Calu3 (cell line): Measurements from ENCODE around the gene ASTN1. TPM values are rescaled to one million over a fixed set of nuclear protein-coding genes. Genes with fewer than 3 reads are reported as not detected.

Experiments
- BruUV-seq: library from RNA; stranded (reverse); fragments of 400-500 nt; replicated peaks from 2 replicates; lab custom pipeline; 2021; lab: Mats Ljungman, UMichigan
- CTCF ChIA-PET: fragments of 300-600 bp; sonication (Branson Sonifier 250); formaldehyde crosslinking; loops from one replicate; lab custom pipeline; 2022; ENCODE audit warnings: antibody characterized with exemption; lab: Charles Lee
- DNase-seq: peaks from one replicate; pipeline ENCODE4 v3.0.0; 2022
- H3K27ac Mint-ChIP-seq: one replicate; pipeline ENCODE4 v1.8.0; 2022; ENCODE audit warnings: mixed read lengths; ENCODE audit not compliant: unreplicated experiment
- H3K27me3 Mint-ChIP-seq: one replicate; pipeline ENCODE4 v1.8.0; 2022; ENCODE audit warnings: mixed read lengths; ENCODE audit not compliant: unreplicated experiment
- H3K36me3 Mint-ChIP-seq: one replicate; pipeline ENCODE4 v1.8.0; 2022; ENCODE audit warnings: mild to moderate bottlenecking, moderate library complexity, mixed read lengths; ENCODE audit not compliant: insufficient read depth, unreplicated experiment
- H3K4me1 Mint-ChIP-seq: one replicate; pipeline ENCODE4 v1.8.0; 2022; ENCODE audit warnings: mild to moderate bottlenecking, low read depth, mixed read lengths; ENCODE audit not compliant: unreplicated experiment
- H3K4me3 Mint-ChIP-seq: one replicate; pipeline ENCODE4 v1.8.0; 2022; ENCODE audit warnings: mild to moderate bottlenecking, low read depth, moderate library complexity, mixed read lengths; ENCODE audit not compliant: unreplicated experiment
- H3K9me3 Mint-ChIP-seq: one replicate; pipeline ENCODE4 v1.8.0; 2022; ENCODE audit warnings: low read depth, mixed read lengths; ENCODE audit not compliant: unreplicated experiment
- intact Hi-C: fragments of 100-400 bp; cut with micrococcal nuclease; formaldehyde crosslinking; loops from one replicate; pipeline ENCODE4 v1.10.0; 2022; ENCODE audit not compliant: unreplicated experiment
- total RNA-seq: library from RNA; stranded (reverse); gene quantifications from 2 replicates; pipeline ENCODE4 v1.2.3, GENCODE V29; 2022
- TF ChIP-seq, protein P1 (sequence below): fragments of 200-600 bp; IDR thresholded peaks from one replicate; pipeline ENCODE4 v1.8.0; 2022; ENCODE audit warnings: antibody characterized with exemption; ENCODE audit not compliant: unreplicated experiment

The ASTN1 gene
- total RNA-seq, 1 experiment from 2014 or later = not detected

- Mint-ChIP-seq H3K4me3 (no peak overlapping the region), H3K27ac (no peak overlapping the region), H3K9me3 (no peaks in the 10 kb centered on the region), H3K4me1 (no peaks in the 10 kb centered on the region), H3K36me3 (no peaks in the 10 kb centered on the region), H3K27me3 (peaks cover 53% of the 10 kb centered on the region)
- no TSS peak for BruUV-seq
- CTCF ChIA-PET = no interaction called here
- no peak for DNase-seq
- TF ChIP-seq, protein P1, sequence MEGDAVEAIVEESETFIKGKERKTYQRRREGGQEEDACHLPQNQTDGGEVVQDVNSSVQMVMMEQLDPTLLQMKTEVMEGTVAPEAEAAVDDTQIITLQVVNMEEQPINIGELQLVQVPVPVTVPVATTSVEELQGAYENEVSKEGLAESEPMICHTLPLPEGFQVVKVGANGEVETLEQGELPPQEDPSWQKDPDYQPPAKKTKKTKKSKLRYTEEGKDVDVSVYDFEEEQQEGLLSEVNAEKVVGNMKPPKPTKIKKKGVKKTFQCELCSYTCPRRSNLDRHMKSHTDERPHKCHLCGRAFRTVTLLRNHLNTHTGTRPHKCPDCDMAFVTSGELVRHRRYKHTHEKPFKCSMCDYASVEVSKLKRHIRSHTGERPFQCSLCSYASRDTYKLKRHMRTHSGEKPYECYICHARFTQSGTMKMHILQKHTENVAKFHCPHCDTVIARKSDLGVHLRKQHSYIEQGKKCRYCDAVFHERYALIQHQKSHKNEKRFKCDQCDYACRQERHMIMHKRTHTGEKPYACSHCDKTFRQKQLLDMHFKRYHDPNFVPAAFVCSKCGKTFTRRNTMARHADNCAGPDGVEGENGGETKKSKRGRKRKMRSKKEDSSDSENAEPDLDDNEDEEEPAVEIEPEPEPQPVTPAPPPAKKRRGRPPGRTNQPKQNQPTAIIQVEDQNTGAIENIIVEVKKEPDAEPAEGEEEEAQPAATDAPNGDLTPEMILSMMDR = no peak
- intact Hi-C loops = no loop called here
These were observed 333.4 kb downstream of the ASTN1 start for GRCh38 chr1:176831150-176831549.

DNA sequence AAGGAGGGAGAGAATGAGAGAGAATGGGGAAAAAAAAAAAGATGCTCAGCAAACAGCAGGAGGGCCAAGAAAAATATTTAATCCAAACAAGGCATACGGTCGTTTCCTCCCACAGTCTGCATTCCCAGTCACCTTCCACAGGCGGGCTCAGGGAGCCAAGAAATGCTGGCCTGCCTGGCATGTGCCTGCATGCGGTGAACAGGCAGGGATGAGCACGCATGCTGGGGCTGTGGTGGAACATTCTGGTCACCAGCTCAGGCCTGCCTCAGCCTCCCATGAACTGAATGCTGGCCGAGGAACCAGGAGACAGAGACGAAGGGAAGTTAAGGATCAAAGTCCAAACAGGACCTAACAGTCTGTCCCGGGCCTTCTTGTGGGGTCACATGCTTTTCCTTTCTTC is 335.3 kb downstream of the ASTN1 start:
- peaks cover 61% of the 10 kb centered on the region for H3K27me3 Mint-ChIP-seq
- intact Hi-C loops = no loop called here
- DNase-seq = no peak
- TF ChIP-seq, protein P1 = no peak
- H3K9me3 Mint-ChIP-seq = no peaks in the 10 kb centered on the region
- H3K4me1 Mint-ChIP-seq = no peaks in the 10 kb centered on the region
- CTCF ChIA-PET = no interaction called here
- no peak overlapping the region for H3K4me3 Mint-ChIP-seq
- H3K36me3 Mint-ChIP-seq = no peaks in the 10 kb centered on the region
- H3K27ac Mint-ChIP-seq = no peak overlapping the region
- BruUV-seq = no TSS peak

DNA sequence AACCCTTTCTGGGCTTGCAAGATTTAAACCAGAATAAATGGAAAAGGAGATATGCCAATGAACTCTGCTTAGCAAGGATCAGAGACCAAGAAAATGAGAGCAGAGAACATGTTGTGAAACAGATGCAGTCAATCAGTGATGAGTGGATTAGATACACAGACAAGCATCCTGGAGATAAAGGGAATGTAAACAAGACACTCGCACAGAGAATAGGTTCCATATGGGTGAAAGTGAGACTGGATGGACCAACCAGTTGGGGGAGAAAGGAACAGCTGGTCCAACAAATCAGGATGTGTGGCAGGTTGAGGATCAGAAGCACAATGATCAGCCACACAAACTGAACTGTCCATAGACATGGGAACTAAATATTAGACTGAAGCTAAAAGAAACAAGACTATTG is 338.2 kb downstream of the ASTN1 start:
- no peaks in the 10 kb centered on the region for H3K36me3 Mint-ChIP-seq
- intact Hi-C loops = no loop called here
- no peaks in the 10 kb centered on the region for H3K9me3 Mint-ChIP-seq
- no peak overlapping the region for H3K4me3 Mint-ChIP-seq
- H3K4me1 Mint-ChIP-seq = no peaks in the 10 kb centered on the region
- TF ChIP-seq, protein P1 = no peak
- H3K27ac Mint-ChIP-seq = no peak overlapping the region
- CTCF ChIA-PET = no interaction called here
- DNase-seq = no peak
- BruUV-seq = no TSS peak
- peaks cover 59% of the 10 kb centered on the region for H3K27me3 Mint-ChIP-seq

GRCh38 chr1:176820391-176821031 is 344.0 kb downstream of the ASTN1 start:
- H3K4me3 Mint-ChIP-seq = no peak overlapping the region
- intact Hi-C loops = no loop called here
- no TSS peak for BruUV-seq
- H3K9me3 Mint-ChIP-seq = no peaks in the 10 kb centered on the region
- CTCF ChIA-PET = interaction anchor here (0.6 kb wide), 1 partner anchor 62 kb away, joined by 4 read pairs; no protein-coding TSS in a partner anchor
- TF ChIP-seq, protein P1 = no peak
- peaks cover 26% of the 10 kb centered on the region for H3K27me3 Mint-ChIP-seq
- H3K36me3 Mint-ChIP-seq = no peaks in the 10 kb centered on the region
- no peak overlapping the region for H3K27ac Mint-ChIP-seq
- no peak for DNase-seq
- no peaks in the 10 kb centered on the region for H3K4me1 Mint-ChIP-seq
